ENCODE data around the gene RAD51B. TPM values are rescaled to one million over a fixed set of nuclear protein-coding genes. Genes with fewer than 3 reads are reported as not detected.

The RAD51B gene
- total RNA-seq, 1 experiment from 2014 or later: 20.0 TPM

GRCh38 chr14:68741839-68742470 is 922.4 kb downstream of the RAD51B start:
- CTCF ChIA-PET: no interaction called here
- no peak for ATAC-seq
- H3K9me2 ChIP-seq (ENCODE audit: insufficient read depth): no peaks in the 10 kb centered on the region

More at GRCh38 chr14:68741839-68742470, 922.4 kb downstream of the RAD51B start:
- H3K4me2 ChIP-seq (ENCODE audit: low read length): no peak overlapping the region
- H3K27me3 ChIP-seq (ENCODE audit: insufficient read depth, low read length): no peaks in the 10 kb centered on the region
- H3K9ac ChIP-seq (ENCODE audit: low read length): no peak overlapping the region
- no peak overlapping the region for H3K4me3 ChIP-seq (replicated peaks in 1 of 2; ENCODE audit: low read depth in 1 of 2, low read length in 2 of 2)
- no peak for DNase-seq (ENCODE audit: low read depth, low spot score)
- RAD21 ChIA-PET (ENCODE audit: low non-redundant PET in 1 of 2, low total read pairs in 2 of 2, uncharacterized antibody in 2 of 2, unreplicated experiment in 2 of 2): no interaction called here
- POLR2A ChIA-PET: no interaction called here
- BruUV-seq (replicated peaks): no TSS peak
- peaks cover 0 to 4% of the 10 kb centered on the region in 2 experiments; a peak in 1 of 4 replicates for H3K9me3 ChIP-seq (ENCODE audit: control insufficient read depth in 1 of 2, insufficient read depth in 1 of 2, low read depth in 1 of 2, low read length in 2 of 2)
- TF ChIP-seq RAD21 (IDR thresholded peaks at IDR 0.05; ENCODE audit: low read depth) (no peak), CTCF (IDR thresholded peaks at IDR 0.05 in 2 of 3, conservative IDR thresholded peaks at IDR 0.05 in 1 of 3; ENCODE audit: borderline replicate concordance in 1 of 3, insufficient read depth in 1 of 3, low read depth in 2 of 3, low read length in 2 of 3) (no peak), JUND (IDR thresholded peaks at IDR 0.05) (no peak), CBX3 (IDR thresholded peaks at IDR 0.05; ENCODE audit: low read depth) (no peak), ELF1 (IDR thresholded peaks at IDR 0.05; ENCODE audit: borderline replicate concordance, low read depth) (no peak), EZH2phosphoT487 (IDR thresholded peaks at IDR 0.05; ENCODE audit: borderline replicate concordance) (no peak), SP1 (IDR thresholded peaks at IDR 0.05; ENCODE audit: low read depth) (no peak), SIN3A (IDR thresholded peaks at IDR 0.05; ENCODE audit: low read depth) (no peak), POLR2A (IDR thresholded peaks at IDR 0.05; ENCODE audit: borderline replicate concordance, extremely low read depth, insufficient read depth, insufficient read length) (no peak), ZBTB33 (IDR thresholded peaks at IDR 0.05; ENCODE audit: extremely low read depth, insufficient replicate concordance, low read length) (no peak), EZH2 (IDR thresholded peaks at IDR 0.05) (no peak), SRF (IDR thresholded peaks at IDR 0.05; ENCODE audit: low read depth) (no peak), CEBPB (IDR thresholded peaks at IDR 0.05; ENCODE audit: low read depth) (no peak), TCF7L2 (IDR thresholded peaks at IDR 0.05; ENCODE audit: borderline replicate concordance, extremely low read depth, insufficient read depth, insufficient read length) (no peak), YY1 (IDR thresholded peaks at IDR 0.05; ENCODE audit: extremely low read depth, insufficient replicate concordance, low read depth, low read length) (no peak), EGR1 (IDR thresholded peaks at IDR 0.05; ENCODE audit: low read depth) (no peak)
- TF ChIP-seq, protein P1, sequence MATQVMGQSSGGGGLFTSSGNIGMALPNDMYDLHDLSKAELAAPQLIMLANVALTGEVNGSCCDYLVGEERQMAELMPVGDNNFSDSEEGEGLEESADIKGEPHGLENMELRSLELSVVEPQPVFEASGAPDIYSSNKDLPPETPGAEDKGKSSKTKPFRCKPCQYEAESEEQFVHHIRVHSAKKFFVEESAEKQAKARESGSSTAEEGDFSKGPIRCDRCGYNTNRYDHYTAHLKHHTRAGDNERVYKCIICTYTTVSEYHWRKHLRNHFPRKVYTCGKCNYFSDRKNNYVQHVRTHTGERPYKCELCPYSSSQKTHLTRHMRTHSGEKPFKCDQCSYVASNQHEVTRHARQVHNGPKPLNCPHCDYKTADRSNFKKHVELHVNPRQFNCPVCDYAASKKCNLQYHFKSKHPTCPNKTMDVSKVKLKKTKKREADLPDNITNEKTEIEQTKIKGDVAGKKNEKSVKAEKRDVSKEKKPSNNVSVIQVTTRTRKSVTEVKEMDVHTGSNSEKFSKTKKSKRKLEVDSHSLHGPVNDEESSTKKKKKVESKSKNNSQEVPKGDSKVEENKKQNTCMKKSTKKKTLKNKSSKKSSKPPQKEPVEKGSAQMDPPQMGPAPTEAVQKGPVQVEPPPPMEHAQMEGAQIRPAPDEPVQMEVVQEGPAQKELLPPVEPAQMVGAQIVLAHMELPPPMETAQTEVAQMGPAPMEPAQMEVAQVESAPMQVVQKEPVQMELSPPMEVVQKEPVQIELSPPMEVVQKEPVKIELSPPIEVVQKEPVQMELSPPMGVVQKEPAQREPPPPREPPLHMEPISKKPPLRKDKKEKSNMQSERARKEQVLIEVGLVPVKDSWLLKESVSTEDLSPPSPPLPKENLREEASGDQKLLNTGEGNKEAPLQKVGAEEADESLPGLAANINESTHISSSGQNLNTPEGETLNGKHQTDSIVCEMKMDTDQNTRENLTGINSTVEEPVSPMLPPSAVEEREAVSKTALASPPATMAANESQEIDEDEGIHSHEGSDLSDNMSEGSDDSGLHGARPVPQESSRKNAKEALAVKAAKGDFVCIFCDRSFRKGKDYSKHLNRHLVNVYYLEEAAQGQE (IDR thresholded peaks at IDR 0.05; ENCODE audit: low read depth): no peak
- TF ChIP-seq, protein P2, sequence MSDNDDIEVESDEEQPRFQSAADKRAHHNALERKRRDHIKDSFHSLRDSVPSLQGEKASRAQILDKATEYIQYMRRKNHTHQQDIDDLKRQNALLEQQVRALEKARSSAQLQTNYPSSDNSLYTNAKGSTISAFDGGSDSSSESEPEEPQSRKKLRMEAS (IDR thresholded peaks at IDR 0.05): no peak
- no peaks in the 10 kb centered on the region for H3K79me2 ChIP-seq (ENCODE audit: insufficient read depth, low read length)
- H2AFZ ChIP-seq (ENCODE audit: low read depth, low read length, poor library complexity, severe bottlenecking): no peak overlapping the region
- H3K36me3 ChIP-seq (ENCODE audit: control insufficient read depth in 1 of 2, insufficient read depth in 2 of 2, low read length in 2 of 2): no peaks in the 10 kb centered on the region
- intact Hi-C loops (cut with micrococcal nuclease): no loop called here
- H4K20me1 ChIP-seq (ENCODE audit: insufficient read depth): no peaks in the 10 kb centered on the region
- H3K4me1 ChIP-seq (ENCODE audit: control insufficient read depth in 1 of 2, insufficient read depth in 2 of 2, low read length in 2 of 2): no peaks in the 10 kb centered on the region
- no peak overlapping the region for H3K27ac ChIP-seq (ENCODE audit: low read depth, low read length)

All from HCT116 (cell line).